B cell (primary cell): Measurements from ENCODE around the gene PCDHA7. TPM values are rescaled to one million over a fixed set of nuclear protein-coding genes. Genes with fewer than 3 reads are reported as not detected.
"Not testable (repeated sequence)": the region's sequence is repeated elsewhere in the genome, so short reads cannot be mapped to it uniquely, and the experiment has no call there.

Experiments used
- ATAC-seq: fragments of 200-7000 bp; cut with Tn5 transposase; one replicate; pipeline ENCODE4 v1.10.0; 2021; ENCODE audit warnings: low read depth, mild to moderate bottlenecking, moderate number of reproducible peaks, moderate library complexity
- CTCF ChIA-PET: fragments of 350-600 bp; sonication (Branson Sonifier 250); formaldehyde crosslinking; loops from one replicate; lab custom pipeline; 2021; ENCODE audit warnings: antibody characterized with exemption, inconsistent platforms; lab: Charles Lee
- POLR2A ChIA-PET: fragments of 350-600 bp; sonication (Branson Sonifier 250); formaldehyde crosslinking; loops from one replicate; lab custom pipeline; 2021; ENCODE audit warnings: antibody characterized with exemption; lab: Charles Lee
- DNase-seq: peaks from one replicate; pipeline ENCODE4 v3.0.0; 2013
- H2AFZ ChIP-seq: 2 replicates; pipeline ENCODE4 v1.6.1; 2012; ENCODE audit warnings: mild to moderate bottlenecking, low read depth, low read length; ENCODE audit not compliant: insufficient read depth, poor library complexity, severe bottlenecking
- H3K27ac ChIP-seq, 2 donors: 1 replicate in 1 of 2; 2 replicates in 1 of 2; pipeline ENCODE4 v1.5.1; 2012 to 2013; ENCODE audit warnings: low read length in 2 of 2, mild to moderate bottlenecking in 2 of 2, moderate library complexity in 1 of 2
- H3K27me3 ChIP-seq, 4 experiments: fragments of 200-600 bp in 1 of 4; sonication (generic) in 1 of 4; replicated peaks in 1 of 4; 1 replicate in 2 of 4; 2 replicates in 2 of 4; pipeline versions ENCODE4 v1.6.1 to v1.7.0; 2013 to 2016; ENCODE audit warnings: low read length in 3 of 4, mild to moderate bottlenecking in 2 of 4, mixed read lengths in 1 of 4, moderate library complexity in 1 of 4; ENCODE audit not compliant: insufficient read depth in 4 of 4, control insufficient read depth in 3 of 4; ENCODE audit errors: control extremely low read depth in 1 of 4
- H3K36me3 ChIP-seq, 2 experiments: replicated peaks in 1 of 2; 1 replicate in 1 of 2; 2 replicates in 1 of 2; pipeline versions ENCODE4 v1.6.1 to v1.7.1; 2013; ENCODE audit warnings: low read length in 1 of 2; ENCODE audit not compliant: insufficient read depth in 2 of 2, control insufficient read depth in 1 of 2; ENCODE audit errors: control extremely low read depth in 1 of 2, extremely low read depth in 1 of 2
- H3K4me1 ChIP-seq, 2 donors: fragments of 200-600 bp in 1 of 2; sonication (generic) in 1 of 2; 1 replicate in 1 of 2; 2 replicates in 1 of 2; pipeline versions ENCODE4 v1.5.1 to v1.6.1; 2013 to 2017; ENCODE audit warnings: low read length in 2 of 2; ENCODE audit not compliant: control insufficient read depth in 2 of 2, insufficient read depth in 2 of 2
- H3K4me2 ChIP-seq: replicated peaks from 2 replicates; pipeline ENCODE3; 2012; ENCODE audit warnings: mild to moderate bottlenecking, low read depth, low read length; ENCODE audit not compliant: poor library complexity, severe bottlenecking
- H3K4me3 ChIP-seq, 5 experiments: fragments of 200-600 bp in 1 of 5; sonication (generic) in 1 of 5; 1 replicate in 3 of 5; 2 replicates in 2 of 5; pipeline versions ENCODE4 v1.5.1 to v1.7.0; 2011 to 2016; ENCODE audit warnings: low read length in 4 of 5, mild to moderate bottlenecking in 4 of 5, low read depth in 2 of 5, control low read depth in 1 of 5, moderate library complexity in 1 of 5; ENCODE audit not compliant: insufficient read depth in 1 of 5; ENCODE audit errors: control extremely low read depth in 1 of 5, extremely low read depth in 1 of 5
- H3K79me2 ChIP-seq: fragments of 200-600 bp; sonication (generic); one replicate; pipeline ENCODE4 v1.6.0; 2016; ENCODE audit warnings: low read length; ENCODE audit not compliant: control insufficient read depth, insufficient read depth
- H3K9ac ChIP-seq: fragments of 200-600 bp; sonication (generic); 2 replicates; pipeline ENCODE4 v1.6.1; 2017; ENCODE audit warnings: mild to moderate bottlenecking, low read length, moderate library complexity
- H3K9me3 ChIP-seq, 3 donors: one replicate each; pipeline versions ENCODE4 v1.6.1 to v1.7.1; 2013; ENCODE audit warnings: low read length in 2 of 3; ENCODE audit not compliant: control insufficient read depth in 2 of 3, insufficient read depth in 1 of 3; ENCODE audit errors: control extremely low read depth in 1 of 3
- H4K20me1 ChIP-seq: 2 replicates; pipeline ENCODE4 v1.6.0; 2012; ENCODE audit warnings: mild to moderate bottlenecking, low read length; ENCODE audit not compliant: insufficient read depth, control insufficient read depth, poor library complexity, severe bottlenecking
- H3K27ac Mint-ChIP-seq: one replicate; pipeline ENCODE4 v1.8.0; 2021; ENCODE audit warnings: mixed read lengths
- H3K27me3 Mint-ChIP-seq: one replicate; pipeline ENCODE4 v1.8.0; 2021; ENCODE audit warnings: mixed read lengths
- H3K4me1 Mint-ChIP-seq: one replicate; pipeline ENCODE4 v1.8.0; 2021; ENCODE audit warnings: mixed read lengths
- H3K4me3 Mint-ChIP-seq: one replicate; pipeline ENCODE4 v1.8.0; 2021; ENCODE audit warnings: mixed read lengths
- H3K9me3 Mint-ChIP-seq: one replicate; pipeline ENCODE4 v1.8.0; 2022; ENCODE audit warnings: mixed read lengths; ENCODE audit not compliant: insufficient read depth
- EZH2 ChIP-seq: IDR thresholded peaks from 2 replicates; pipeline ENCODE4 v1.6.1; 2012; ENCODE audit warnings: borderline replicate concordance, low read depth, mild to moderate bottlenecking, moderate library complexity, low read length; ENCODE audit not compliant: insufficient read depth, poor library complexity, severe bottlenecking
- WGBS: methylation state at CpG from one replicate; pipeline ENCODE4 v1.1.5; 2013; ENCODE audit warnings: missing lambda C conversion rate; ENCODE audit not compliant: insufficient coverage; 5-methylcytosine and 5-hydroxymethylcytosine counted together
- intact Hi-C: fragments of 100-400 bp; cut with micrococcal nuclease; formaldehyde crosslinking; loops from one replicate; pipeline ENCODE4 v1.10.0; 2022
- polyA plus RNA-seq: library from polyadenylated mRNA; depleted of rRNA; stranded (reverse); fragments of >200 nt; gene quantifications from 2 replicates; pipeline ENCODE4 v1.2.3, GENCODE V29; 2012
- total RNA-seq, 2 donors: library from RNA; stranded (reverse); fragments of 120-200 nt in 1 of 2; gene quantifications; 1 replicate in 1 of 2; 2 replicates in 1 of 2; pipeline versions ENCODE4 v1.2.3 to v1.2.4, GENCODE V29; 2013 to 2022
- TF ChIP-seq, protein P1 (sequence below): fragments of 200-600 bp; IDR thresholded peaks from one replicate; pipeline ENCODE4 v1.8.0; 2022; ENCODE audit warnings: antibody characterized with exemption, mild to moderate bottlenecking

PCDHA7 gene
- total and polyA plus RNA-seq, 2 donors (not counting 1 experiment from before 2014, with no cell fraction given): 0.03 TPM; not detected in 1

DNA sequence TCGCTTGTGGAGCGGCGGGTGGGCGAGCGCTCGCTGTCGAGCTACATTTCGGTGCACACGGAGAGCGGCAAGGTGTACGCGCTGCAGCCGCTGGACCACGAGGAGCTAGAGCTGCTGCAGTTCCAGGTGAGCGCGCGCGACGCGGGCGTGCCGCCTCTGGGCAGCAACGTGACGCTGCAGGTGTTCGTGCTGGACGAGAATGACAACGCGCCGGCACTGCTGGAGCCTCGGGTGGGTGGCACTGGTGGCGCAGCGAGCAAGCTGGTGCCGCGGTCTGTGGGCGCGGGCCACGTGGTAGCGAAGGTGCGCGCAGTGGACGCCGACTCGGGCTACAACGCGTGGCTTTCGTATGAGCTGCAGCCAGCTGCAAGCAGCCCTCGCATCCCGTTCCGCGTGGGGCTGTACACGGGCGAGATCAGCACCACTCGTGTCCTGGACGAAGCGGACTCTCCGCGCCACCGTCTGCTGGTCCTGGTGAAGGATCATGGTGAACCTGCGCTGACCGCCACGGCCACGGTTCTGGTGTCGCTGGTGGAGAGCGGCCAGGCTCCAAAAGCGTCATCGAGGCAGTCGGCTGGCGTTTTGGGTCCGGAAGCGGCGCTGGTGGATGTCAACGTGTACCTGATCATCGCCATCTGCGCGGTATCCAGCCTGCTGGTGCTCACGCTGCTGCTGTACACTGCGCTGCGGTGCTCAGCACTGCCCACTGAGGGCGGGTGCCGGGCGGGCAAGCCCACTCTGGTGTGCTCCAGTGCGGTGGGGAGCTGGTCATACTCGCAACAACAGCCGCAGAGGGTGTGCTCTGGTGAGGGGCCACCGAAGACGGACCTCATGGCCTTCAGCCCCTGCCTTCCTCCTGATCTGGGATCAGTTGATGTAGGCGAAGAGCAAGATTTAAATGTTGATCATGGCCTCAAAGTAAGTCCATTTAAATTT, 9.0 kb downstream of the PCDHA7 start:
- intact Hi-C loops: no loop called here

DNA sequence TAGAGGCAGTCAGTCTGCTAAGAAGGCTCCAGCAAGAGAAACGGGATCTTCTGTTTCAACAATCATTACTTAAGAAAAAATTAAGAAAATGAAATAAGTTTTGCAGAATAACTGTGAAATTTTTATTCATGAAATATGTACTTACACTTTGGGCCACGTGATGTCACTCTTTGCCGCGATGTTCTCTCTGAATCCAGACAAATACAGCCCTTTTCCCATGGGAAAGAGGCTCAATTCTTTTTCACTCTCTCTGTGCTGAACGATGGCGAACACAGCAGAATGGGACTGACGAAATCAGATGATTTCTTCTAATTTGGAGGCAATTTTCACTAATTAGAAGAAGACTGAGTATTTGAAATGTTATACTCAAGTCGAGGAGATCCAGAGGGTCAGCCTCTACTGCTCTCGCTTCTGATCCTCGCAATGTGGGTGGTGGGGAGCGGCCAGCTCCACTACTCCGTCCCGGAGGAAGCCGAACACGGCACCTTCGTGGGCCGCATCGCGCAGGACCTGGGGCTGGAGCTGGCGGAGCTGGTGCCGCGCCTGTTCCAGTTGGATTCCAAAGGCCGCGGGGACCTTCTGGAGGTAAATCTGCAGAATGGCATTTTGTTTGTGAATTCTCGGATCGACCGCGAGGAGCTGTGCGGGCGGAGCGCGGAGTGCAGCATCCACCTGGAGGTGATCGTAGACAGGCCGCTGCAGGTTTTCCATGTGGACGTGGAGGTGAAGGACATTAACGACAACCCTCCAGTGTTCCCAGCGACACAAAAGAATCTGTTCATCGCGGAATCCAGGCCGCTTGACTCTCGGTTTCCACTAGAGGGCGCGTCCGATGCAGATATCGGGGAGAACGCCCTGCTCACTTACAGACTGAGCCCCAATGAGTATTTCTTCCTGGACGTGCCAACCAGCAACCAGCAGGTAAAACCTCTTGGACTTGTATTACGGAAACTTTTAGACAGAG, 14.4 kb downstream of the PCDHA7 start, which contains the start of gene PCDHA9:
PCDHA9 (plus strand) TSS at position 244 of the 964 bp plus-strand sequence; CDS start at position 358, 114 bp downstream.
- H2AFZ ChIP-seq, H3K4me1 ChIP-seq, H3K27ac Mint-ChIP-seq, H3K27me3 Mint-ChIP-seq, POLR2A ChIA-PET, H3K36me3 ChIP-seq, DNase-seq, H3K27ac ChIP-seq, CTCF ChIA-PET, ATAC-seq, H3K4me1 Mint-ChIP-seq, H3K4me3 ChIP-seq, intact Hi-C loops, H4K20me1 ChIP-seq, H3K9me3 Mint-ChIP-seq, H3K4me3 Mint-ChIP-seq, H3K4me2 ChIP-seq, H3K79me2 ChIP-seq, H3K9ac ChIP-seq: not testable (repeated sequence)
- peaks cover 0 to 12% (median 3%) of the 10 kb centered on the region in 4 experiments for H3K27me3 ChIP-seq
- WGBS: 34% methylated on average over 27 of the region's 48 CpGs
- peaks cover 2 to 25% (median 10%) of the 10 kb centered on the region in 3 donors for H3K9me3 ChIP-seq

More for the DNA sequence above, 9.0 kb downstream of the PCDHA7 start:
- Histone ChIP-seq H3K79me2 (no peaks in the 10 kb centered on the region), H2AFZ (no peak overlapping the region), H3K4me1 (no peaks in the 10 kb centered on the region), H3K36me3 (no peaks in the 10 kb centered on the region), H3K27me3 (peaks cover 0 to 5% (median 2%) of the 10 kb centered on the region in 4 experiments), H3K27ac (no peak overlapping the region), H3K9ac (no peak overlapping the region), H3K4me2 (no peak overlapping the region), H3K4me3 (no peak overlapping the region), H3K9me3 (peaks cover 2 to 31% (median 13%) of the 10 kb centered on the region in 3 donors), H4K20me1 (no peaks in the 10 kb centered on the region)
- ATAC-seq (no peak), DNase-seq (no peak)
- Mint-ChIP-seq H3K4me3 (no peak overlapping the region), H3K9me3 (peaks cover 6% of the 10 kb centered on the region), H3K4me1 (no peaks in the 10 kb centered on the region), H3K27me3 (peaks cover 18% of the 10 kb centered on the region), H3K27ac (no peak overlapping the region)
- TF ChIP-seq EZH2: no peak
- TF ChIP-seq, protein P1, sequence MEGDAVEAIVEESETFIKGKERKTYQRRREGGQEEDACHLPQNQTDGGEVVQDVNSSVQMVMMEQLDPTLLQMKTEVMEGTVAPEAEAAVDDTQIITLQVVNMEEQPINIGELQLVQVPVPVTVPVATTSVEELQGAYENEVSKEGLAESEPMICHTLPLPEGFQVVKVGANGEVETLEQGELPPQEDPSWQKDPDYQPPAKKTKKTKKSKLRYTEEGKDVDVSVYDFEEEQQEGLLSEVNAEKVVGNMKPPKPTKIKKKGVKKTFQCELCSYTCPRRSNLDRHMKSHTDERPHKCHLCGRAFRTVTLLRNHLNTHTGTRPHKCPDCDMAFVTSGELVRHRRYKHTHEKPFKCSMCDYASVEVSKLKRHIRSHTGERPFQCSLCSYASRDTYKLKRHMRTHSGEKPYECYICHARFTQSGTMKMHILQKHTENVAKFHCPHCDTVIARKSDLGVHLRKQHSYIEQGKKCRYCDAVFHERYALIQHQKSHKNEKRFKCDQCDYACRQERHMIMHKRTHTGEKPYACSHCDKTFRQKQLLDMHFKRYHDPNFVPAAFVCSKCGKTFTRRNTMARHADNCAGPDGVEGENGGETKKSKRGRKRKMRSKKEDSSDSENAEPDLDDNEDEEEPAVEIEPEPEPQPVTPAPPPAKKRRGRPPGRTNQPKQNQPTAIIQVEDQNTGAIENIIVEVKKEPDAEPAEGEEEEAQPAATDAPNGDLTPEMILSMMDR: no peak
- CTCF ChIA-PET: interaction anchor here (0.7 kb wide), 1 partner anchor 16 kb away, joined by 3 read pairs; no protein-coding TSS in a partner anchor
- POLR2A ChIA-PET: no interaction called here
- 59% methylated on average over 86 of the region's 87 CpGs for WGBS
